ENCODE results near the gene C6orf136.

Gene C6orf136

GRCh38 chr6:30686908-30687658, 40.1 kb downstream of the C6orf136 start:
- DNase-seq (ENCODE audit: low spot score), result peak; percentile 80

- DNase-seq (ENCODE audit: low spot score), result peak; percentile 42
Measured at GRCh38 chr6:30687659-30688431, 40.9 kb downstream of the C6orf136 start.

DNA sequence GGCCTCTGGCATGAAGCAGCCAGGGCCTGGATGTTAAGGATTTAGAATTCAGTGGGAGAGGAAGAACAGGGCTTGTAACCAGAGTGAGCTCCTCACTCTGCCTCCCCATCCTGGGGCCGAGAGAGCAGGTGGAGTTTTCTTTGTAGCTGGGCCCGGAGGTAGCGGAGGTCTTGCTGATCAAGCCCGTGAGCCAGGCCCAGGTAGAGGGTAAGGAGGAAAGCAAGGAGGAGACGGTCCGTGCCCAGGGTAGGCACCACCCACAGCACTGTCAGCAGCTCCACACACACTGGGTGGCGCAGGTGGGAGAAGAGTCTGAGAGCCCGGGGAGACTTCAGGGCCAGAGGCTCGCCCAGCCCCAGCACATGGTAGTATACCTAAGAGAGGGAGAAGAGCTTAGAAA, 41.6 kb downstream of the C6orf136 start:
- DNase-seq (ENCODE audit: low spot score), result no peak

DNA sequence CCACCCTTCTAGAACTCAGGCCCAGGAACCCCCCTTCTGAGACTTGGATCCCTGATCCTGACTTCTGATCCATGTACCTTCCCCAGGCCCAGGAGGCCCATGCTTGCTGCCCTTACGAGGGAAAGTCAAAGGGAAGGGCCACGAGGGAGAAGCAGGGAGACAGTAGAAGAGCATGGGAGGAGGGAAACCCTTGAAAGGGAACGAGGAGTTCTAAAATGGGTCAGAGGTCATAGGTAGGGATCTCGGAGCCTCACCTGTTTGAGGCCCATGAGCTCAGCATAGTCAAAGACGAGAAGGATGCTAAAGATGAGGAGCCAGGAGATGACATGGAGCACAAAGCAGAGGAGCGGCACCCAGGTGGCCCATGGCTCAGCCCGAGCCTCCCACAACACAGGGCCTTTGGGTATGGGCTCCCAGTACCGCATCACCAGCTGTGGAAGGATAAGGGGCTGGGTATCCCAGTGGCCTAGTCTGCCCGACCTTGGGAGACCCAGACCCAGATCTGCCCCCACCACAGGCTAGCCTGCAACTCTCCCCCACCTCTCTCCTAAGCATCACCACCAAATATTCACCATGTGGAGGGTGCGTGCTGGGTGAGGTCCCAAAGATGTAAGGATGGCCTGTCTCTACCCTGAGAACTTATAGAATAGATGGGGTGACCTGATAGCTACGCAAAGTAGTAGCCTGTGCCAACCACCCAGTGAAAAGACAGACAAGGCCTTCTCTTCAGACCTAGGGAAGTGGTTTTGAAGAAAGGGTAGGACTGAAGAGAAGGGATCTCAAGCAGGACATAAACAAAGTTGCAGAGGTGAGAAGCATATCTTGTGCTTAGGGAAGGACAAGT, 42.3 kb downstream of the C6orf136 start:
- DNase-seq (ENCODE audit: low spot score), result no peak

DNA sequence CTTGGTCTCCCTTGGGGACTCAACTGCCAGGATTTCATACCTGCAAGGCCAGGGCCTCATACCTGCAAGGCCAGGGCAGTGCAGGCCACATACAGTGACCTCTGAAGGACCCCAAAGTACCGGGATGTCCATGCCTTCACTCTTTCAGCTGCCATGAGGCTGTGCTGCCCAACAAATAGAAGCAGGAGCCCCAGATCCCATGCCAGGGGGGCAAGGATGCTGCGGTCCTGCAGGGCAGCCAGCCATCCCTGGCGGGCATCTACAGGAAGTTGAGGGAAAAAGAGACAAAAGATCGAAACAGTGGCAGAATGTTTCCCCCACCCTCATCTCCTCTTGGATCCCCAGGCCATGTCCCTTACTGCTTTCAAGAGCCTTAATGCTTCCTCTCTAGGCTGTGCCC, 43.1 kb downstream of the C6orf136 start:
- DNase-seq (ENCODE audit: low spot score), result no peak

DNA sequence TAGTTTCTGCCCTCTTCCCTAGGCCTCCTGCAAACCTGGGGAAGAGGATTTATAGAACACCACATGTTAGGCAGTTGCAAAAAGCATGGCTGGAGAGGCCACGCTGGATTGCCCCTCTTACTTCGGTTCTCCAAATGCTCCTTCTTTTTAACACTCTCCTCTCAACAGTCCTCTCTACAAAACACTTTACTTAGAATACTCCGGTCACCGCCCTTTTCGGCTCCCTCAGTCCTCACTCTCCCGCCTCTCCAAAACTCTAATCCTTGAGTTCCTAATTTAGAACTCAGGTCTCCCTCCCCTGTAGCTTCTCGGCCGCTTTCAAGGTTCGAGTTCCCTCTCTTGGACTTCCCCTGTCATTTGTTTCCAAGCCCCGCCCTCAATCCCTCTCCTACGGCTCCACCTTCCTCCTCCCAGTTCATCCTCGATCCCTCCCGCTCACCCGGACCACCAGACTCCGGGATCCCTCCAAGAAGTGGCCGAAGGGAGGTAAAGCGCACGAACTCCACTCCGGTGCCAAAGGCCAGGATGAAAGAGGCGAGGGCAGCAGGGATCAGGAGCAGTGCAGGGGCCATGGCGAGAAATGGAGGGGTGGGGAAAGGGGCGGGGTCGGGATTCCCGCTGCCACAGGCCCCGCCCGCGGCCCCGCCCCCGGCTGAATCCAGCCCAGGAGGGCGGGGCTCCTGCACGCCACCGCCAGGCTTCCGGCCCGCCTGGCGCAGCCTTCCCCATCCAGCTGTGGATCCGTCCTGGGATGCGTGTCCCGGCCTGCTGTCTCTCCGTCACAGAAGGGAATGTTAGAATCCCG, 43.7 kb downstream of the C6orf136 start, which contains the start of gene NRM:
Gene NRM, minus strand, starts transcription at position 582 of the 805 bp plus-strand sequence. Its CDS starts 10 bp downstream, at position 572.
- peak; percentile 91 for DNase-seq (ENCODE audit: low spot score)

DNA sequence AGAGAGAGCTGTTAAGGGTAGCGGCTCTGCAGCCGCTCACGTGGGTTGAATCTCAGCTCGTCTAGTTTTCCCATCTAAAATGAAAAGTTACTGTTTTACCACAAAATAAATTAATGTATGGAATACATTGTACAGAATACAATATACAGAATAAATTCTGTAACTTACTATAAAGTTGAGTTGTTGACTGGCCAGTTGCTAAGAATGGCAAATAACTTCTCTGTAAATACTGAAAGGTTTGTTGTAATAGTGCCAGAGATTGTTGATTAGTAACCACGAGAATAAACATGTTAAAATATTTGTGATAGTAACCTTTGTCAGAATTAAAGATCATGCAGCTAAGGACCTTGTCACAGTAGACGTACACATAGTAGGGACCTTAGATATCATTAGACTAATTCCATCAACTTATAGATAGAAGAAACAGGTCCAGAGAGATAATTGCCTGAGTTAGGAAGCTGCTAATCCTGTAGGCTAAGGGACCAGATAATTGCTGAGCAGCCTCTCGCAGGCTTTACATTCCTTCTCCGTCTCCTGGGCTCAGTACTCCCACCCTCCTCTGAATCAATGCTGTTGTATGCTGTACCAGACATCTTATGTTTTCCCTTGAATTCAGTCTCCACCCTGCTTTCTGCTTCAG, 44.4 kb downstream of the C6orf136 start:
- peak; percentile 45 for DNase-seq (ENCODE audit: low spot score)

DNA sequence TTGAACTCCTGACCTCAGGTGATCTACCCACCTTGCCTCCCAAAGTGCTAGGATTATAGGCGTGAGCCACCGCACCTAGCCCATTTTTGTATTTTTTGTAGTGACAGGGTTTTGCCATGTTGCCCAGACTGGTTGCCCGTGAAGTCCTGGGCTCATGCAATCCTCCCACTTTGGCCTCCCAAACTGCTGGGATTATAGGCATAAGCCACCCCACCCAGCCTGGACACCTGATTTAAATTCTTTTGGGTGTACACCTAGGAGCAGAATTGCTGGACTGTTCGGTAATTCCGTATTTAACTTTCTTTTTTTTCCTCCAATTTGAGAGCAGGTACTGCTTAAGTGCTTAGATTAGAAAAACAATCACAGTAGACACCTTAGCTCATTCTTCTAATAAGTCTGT, 49.5 kb downstream of the C6orf136 start:
- no peak for DNase-seq (ENCODE audit: low spot score)

DNA sequence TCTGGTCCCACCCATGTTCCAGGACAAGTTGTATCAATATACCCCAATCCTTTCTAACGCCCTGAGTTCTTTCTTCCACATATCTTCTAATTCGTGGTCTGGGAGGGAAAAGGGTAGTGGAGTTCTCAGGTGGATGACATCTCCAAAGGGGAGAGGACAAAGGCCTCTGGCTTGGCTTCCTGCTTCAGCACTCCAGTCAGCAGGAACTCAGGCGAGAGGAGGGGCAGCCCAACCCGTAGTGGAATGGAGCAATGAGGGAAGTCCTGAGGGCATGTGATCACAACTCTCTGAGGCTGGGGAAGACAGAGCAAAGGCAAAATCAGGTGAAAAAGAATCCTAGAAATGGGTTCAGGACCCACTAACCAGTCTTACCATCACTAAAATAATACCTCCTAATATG, 53.4 kb downstream of the C6orf136 start:
- DNase-seq (ENCODE audit: low spot score), result no peak

Measured in cerebellar cortex (tissue), 1 donor.